GM23248 (cell line): Measurements from ENCODE around the gene ETF1.

ENCODE experiments used
- EZH2 ChIP-seq: fragments of 200-600 bp; sonication (generic); IDR thresholded peaks from 2 replicates; pipeline ENCODE4 v1.6.1; 2018; ENCODE audit warnings: antibody characterized with exemption, mild to moderate bottlenecking; ENCODE audit not compliant: insufficient read depth, poor library complexity, severe bottlenecking
- EZH2phosphoT487 ChIP-seq: fragments of 200-600 bp; sonication (generic); IDR thresholded peaks from 2 replicates; pipeline ENCODE4 v1.6.1; 2018; ENCODE audit warnings: antibody characterized with exemption, moderate library complexity, mild to moderate bottlenecking, low read depth; ENCODE audit not compliant: insufficient read depth

GRCh38 chr5:138458384-138458783 is 84.7 kb downstream of the ETF1 start:
- TF ChIP-seq EZH2phosphoT487 (no peak), EZH2 (no peak)
